Karpas-422 (cell line): ENCODE data around the gene URAD. TPM values are rescaled to one million over a fixed set of nuclear protein-coding genes. Genes with fewer than 3 reads are reported as not detected.
"Not testable (repeated sequence)": the region's sequence is repeated elsewhere in the genome, so short reads cannot be mapped to it uniquely, and the experiment has no call there.

Source experiments
- DNase-seq: peaks from one replicate; pipeline ENCODE4 v3.0.0-alpha.2; 2015
- H2AFZ ChIP-seq: fragments of 200-600 bp; sonication (generic); 2 replicates; pipeline ENCODE4 v1.6.1; 2014; ENCODE audit warnings: antibody characterized with exemption, low read length, mixed read lengths
- H3K27ac ChIP-seq: fragments of 200-600 bp; sonication (generic); 2 replicates; pipeline ENCODE4 v1.5.1; 2014; ENCODE audit warnings: mild to moderate bottlenecking, low read length, moderate library complexity
- H3K27me3 ChIP-seq: fragments of 200-600 bp; sonication (generic); 2 replicates; pipeline ENCODE4 v1.6.1; 2014; ENCODE audit warnings: low read length, mixed read lengths
- H3K36me3 ChIP-seq: fragments of 200-600 bp; sonication (generic); 2 replicates; pipeline ENCODE4 v1.6.1; 2014; ENCODE audit warnings: low read length, mixed read lengths; ENCODE audit not compliant: insufficient read depth
- H3K4me1 ChIP-seq: fragments of 200-600 bp; sonication (generic); 2 replicates; pipeline ENCODE4 v1.6.1; 2014; ENCODE audit warnings: mild to moderate bottlenecking, low read length, mixed read lengths
- H3K4me2 ChIP-seq: fragments of 200-600 bp; sonication (generic); 2 replicates; pipeline ENCODE4 v1.6.1; 2014; ENCODE audit warnings: low read length, low read depth, mild to moderate bottlenecking; ENCODE audit not compliant: poor library complexity, severe bottlenecking
- H3K4me3 ChIP-seq: fragments of 200-600 bp; sonication (generic); 2 replicates; pipeline ENCODE4 v1.5.1; 2014; ENCODE audit warnings: mild to moderate bottlenecking, antibody characterized with exemption, low read length, mixed read lengths
- H3K79me2 ChIP-seq: fragments of 200-600 bp; sonication (generic); 2 replicates; pipeline ENCODE4 v1.6.1; 2014; ENCODE audit warnings: mild to moderate bottlenecking, low read length, mixed read lengths
- H3K9ac ChIP-seq: fragments of 200-600 bp; sonication (generic); 2 replicates; pipeline ENCODE4 v1.6.0; 2014; ENCODE audit warnings: low read length
- H3K9me2 ChIP-seq: fragments of 200-600 bp; sonication (generic), shearing (Covaris generic); replicated peaks from 2 replicates; pipeline ENCODE4 v1.6.0; 2014; ENCODE audit warnings: mild to moderate bottlenecking, low read length, moderate library complexity; ENCODE audit not compliant: insufficient read depth
- H3K9me3 ChIP-seq: fragments of 300-700, 200-600 bp; sonication (generic); 2 replicates; pipeline ENCODE4 v1.6.1; 2014; ENCODE audit warnings: low read length, mixed read lengths
- H4K20me1 ChIP-seq: fragments of 200-600 bp; sonication (generic); 2 replicates; pipeline ENCODE4 v1.6.1; 2014; ENCODE audit warnings: mild to moderate bottlenecking, antibody characterized with exemption, low read length, low read depth; ENCODE audit not compliant: insufficient read depth
- total RNA-seq: library from RNA; depleted of rRNA; stranded (reverse); fragments of >200 nt; shearing (Covaris generic); gene quantifications from 2 replicates; pipeline ENCODE4 v1.2.3, GENCODE V29; 2014; ENCODE audit warnings: low replicate concordance; rRNA removed

The URAD gene
- not detected in 2 replicates for total RNA-seq

DNA sequence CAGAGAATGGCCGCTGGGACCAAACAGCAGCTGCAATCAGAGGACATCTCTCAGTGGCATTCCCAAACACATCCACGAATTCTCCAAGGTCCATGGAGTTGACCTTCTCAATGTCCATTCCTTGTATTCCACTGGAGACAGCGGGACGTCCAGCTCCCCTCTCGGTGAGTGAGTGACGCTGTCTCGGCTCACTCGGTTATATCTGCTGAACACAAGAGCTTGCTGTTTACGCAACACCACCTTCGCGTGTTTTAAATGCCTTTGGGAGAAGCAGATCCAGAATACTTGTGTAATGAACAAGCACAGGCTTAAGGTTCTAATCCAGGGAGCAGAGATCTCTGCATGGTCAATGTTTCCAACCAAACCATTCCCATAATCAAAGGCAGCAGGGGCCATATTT lies at the start of gene URAD:
Gene URAD (minus strand): TSS at position 174 of the 400 bp plus-strand sequence. CDS start 56 bp downstream, at position 118.
- H3K4me3 ChIP-seq: no peak within 1 kb of the TSS
- no peak within 1 kb of the TSS for H3K9ac ChIP-seq
- no peak within 1 kb of the TSS for H3K4me2 ChIP-seq
- H3K79me2 ChIP-seq: no peaks in the 10 kb centered on the region
- H3K27ac ChIP-seq: no peak within 1 kb of the TSS
- H4K20me1 ChIP-seq: no peaks in the 10 kb centered on the region
- H3K36me3 ChIP-seq: no peaks in the 10 kb centered on the region
- no peak within 1 kb of the TSS for H2AFZ ChIP-seq
- H3K27me3 ChIP-seq: no peaks in the 10 kb centered on the region
- H3K9me2 ChIP-seq: no peaks in the 10 kb centered on the region
- no peaks in the 10 kb centered on the region for H3K9me3 ChIP-seq
- H3K4me1 ChIP-seq: no peaks in the 10 kb centered on the region
- no peak for DNase-seq

- peak; percentile 60 for DNase-seq
- Histone ChIP-seq H3K4me1 (peaks cover 3% of the 10 kb centered on the region; the same call in 1 of the 2 replicates), H4K20me1 (no peaks in the 10 kb centered on the region), H3K4me2 (no peak overlapping the region), H3K27ac (no peak overlapping the region), H3K9ac (no peak overlapping the region), H3K36me3 (no peaks in the 10 kb centered on the region), H3K9me2 (no peaks in the 10 kb centered on the region), H2AFZ (no peak overlapping the region), H3K27me3 (no peaks in the 10 kb centered on the region), H3K79me2 (no peaks in the 10 kb centered on the region), H3K9me3 (no peaks in the 10 kb centered on the region), H3K4me3 (no peak overlapping the region)
Observed at GRCh38 chr13:28037399-28037798, 48.9 kb upstream of the URAD start.

DNA sequence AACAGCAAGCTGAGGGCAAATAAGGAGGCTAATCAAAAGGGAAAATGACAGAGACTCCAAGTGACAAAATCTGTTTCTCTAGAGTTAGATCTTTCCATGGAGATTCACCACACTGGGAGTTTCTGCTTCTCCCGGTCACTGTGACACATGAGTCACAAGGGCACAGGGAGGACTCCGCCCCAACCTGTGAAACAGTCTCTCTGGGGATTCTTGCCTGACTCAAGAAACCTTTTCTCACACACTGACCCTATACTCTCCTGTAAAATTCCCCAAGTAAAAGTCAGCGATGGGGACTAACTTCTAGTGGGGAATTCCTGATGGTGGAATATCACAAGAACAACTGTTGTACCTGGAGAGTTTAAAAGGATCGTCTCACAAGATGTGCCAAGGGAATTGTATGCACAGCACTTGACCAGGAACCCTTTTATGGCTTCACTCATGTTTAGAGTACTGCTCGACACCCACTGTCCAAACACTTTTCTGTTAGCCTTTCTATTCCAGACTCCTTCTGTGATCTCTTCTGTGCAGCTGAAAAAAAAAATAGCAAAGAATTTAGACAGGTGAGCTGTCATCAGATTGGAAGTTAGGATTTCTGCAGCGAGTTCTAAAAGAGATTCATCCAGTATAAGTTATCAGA lies 46.8 kb upstream of the URAD start:
- Histone ChIP-seq H2AFZ (no peak overlapping the region), H3K9ac (no peak overlapping the region), H3K36me3 (no peaks in the 10 kb centered on the region), H3K4me2 (no peak overlapping the region), H3K27me3 (no peaks in the 10 kb centered on the region), H3K9me3 (no peaks in the 10 kb centered on the region), H3K4me1 (peaks cover 3% of the 10 kb centered on the region; the same call in 1 of the 2 replicates), H3K4me3 (no peak overlapping the region), H3K27ac (no peak overlapping the region), H3K79me2 (no peaks in the 10 kb centered on the region), H3K9me2 (no peaks in the 10 kb centered on the region), H4K20me1 (no peaks in the 10 kb centered on the region)
- no peak for DNase-seq

DNA sequence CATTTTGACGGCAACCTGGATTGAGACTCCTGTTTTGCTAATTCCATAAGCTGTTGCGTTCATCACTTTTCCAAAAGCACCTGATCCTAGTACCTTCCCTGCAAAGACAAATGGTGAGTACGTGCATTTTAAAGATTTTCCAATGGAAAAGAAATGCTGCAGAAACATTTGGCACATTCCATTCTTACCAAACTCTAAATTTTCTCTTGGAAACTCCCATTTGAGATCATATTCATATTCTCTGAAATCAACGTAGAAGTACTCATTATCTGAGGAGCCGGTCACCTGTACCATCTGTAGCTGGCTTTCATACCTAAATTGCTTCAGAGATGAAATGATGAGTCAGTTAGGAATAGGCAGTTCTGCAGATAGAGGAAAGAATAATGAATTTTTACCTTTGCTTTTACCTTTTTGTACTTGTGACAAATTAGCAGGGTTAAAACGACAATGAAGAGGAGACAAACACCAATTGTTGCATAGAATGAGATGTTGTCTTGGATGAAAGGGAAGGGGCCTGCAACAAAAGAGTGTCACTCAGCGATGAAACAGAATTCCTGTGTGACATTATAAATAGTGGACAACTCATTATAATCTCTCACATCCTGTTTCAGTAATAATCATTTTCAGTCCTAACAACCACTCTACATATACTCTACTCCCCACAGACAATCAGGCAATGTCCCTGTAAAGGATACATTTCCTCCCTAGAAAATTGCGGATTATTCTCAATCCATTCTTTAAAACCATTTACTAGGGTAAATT lies 45.6 kb upstream of the URAD start:
- DNase-seq: no peak
- Histone ChIP-seq H3K4me1 (peaks cover 3% of the 10 kb centered on the region; the same call in 1 of the 2 replicates), H2AFZ (no peak overlapping the region), H3K79me2 (no peaks in the 10 kb centered on the region), H3K9ac (no peak overlapping the region), H3K27ac (no peak overlapping the region), H3K9me3 (no peaks in the 10 kb centered on the region), H4K20me1 (no peaks in the 10 kb centered on the region), H3K36me3 (no peaks in the 10 kb centered on the region), H3K4me3 (no peak overlapping the region), H3K9me2 (no peaks in the 10 kb centered on the region), H3K4me2 (no peak overlapping the region), H3K27me3 (no peaks in the 10 kb centered on the region)

GRCh38 chr13:28032438-28032837 lies 43.9 kb upstream of the URAD start:
- H3K4me3 ChIP-seq, H3K27me3 ChIP-seq, H3K9ac ChIP-seq, H4K20me1 ChIP-seq, DNase-seq, H3K4me2 ChIP-seq, H2AFZ ChIP-seq, H3K36me3 ChIP-seq, H3K27ac ChIP-seq, H3K9me2 ChIP-seq, H3K79me2 ChIP-seq, H3K4me1 ChIP-seq, H3K9me3 ChIP-seq: not testable (repeated sequence)

- Histone ChIP-seq H3K4me3 (no peak overlapping the region), H3K36me3 (no peaks in the 10 kb centered on the region), H3K9ac (no peak overlapping the region), H3K9me2 (no peaks in the 10 kb centered on the region), H2AFZ (no peak overlapping the region), H3K79me2 (no peaks in the 10 kb centered on the region), H3K9me3 (no peaks in the 10 kb centered on the region), H3K4me2 (no peak overlapping the region), H3K27me3 (no peaks in the 10 kb centered on the region), H3K4me1 (peaks cover 4% of the 10 kb centered on the region), H4K20me1 (no peaks in the 10 kb centered on the region), H3K27ac (no peak overlapping the region)
- no peak for DNase-seq
Observed at GRCh38 chr13:28031896-28032288, 43.4 kb upstream of the URAD start.

DNA sequence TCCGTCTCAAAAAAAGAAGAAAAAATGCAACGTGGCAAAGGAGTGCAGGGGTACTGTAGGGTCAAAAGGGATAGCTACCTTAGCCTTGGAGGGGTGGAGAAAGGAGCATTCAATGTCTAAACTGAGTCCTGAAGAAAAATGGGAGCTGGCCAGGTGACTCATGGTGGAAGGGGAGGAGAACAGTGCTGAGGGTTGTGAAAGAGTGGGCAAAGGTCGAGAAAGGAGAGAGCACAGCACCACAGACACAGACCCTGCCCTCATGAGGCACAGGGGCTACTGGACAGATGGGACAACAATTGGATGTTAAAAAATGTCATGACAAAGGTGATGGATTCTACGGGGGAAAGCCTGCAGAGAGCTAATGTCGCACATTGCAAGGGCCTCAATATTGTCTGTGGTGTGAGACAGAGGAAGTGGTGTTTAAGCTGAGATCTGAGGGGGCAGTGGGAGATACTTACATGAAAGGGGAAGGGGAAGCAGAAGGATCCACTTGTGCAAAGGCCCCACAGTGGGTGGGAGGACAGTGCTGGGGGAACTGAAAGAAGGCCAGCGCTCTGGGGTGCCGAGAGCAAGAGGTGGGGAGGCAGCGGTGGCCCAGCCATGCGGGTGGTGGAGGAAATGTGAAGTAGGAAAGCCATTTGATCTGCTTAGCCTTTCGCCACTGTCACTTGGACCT lies 42.9 kb upstream of the URAD start:
- Histone ChIP-seq H2AFZ (no peak overlapping the region), H3K4me3 (no peak overlapping the region), H4K20me1 (no peaks in the 10 kb centered on the region), H3K4me1 (peaks cover 4% of the 10 kb centered on the region), H3K36me3 (no peaks in the 10 kb centered on the region), H3K27ac (no peak overlapping the region), H3K27me3 (no peaks in the 10 kb centered on the region), H3K79me2 (no peaks in the 10 kb centered on the region), H3K9me2 (no peaks in the 10 kb centered on the region), H3K9me3 (no peaks in the 10 kb centered on the region), H3K4me2 (no peak overlapping the region), H3K9ac (no peak overlapping the region)
- DNase-seq: no peak

- Histone ChIP-seq H3K9me2 (no peaks in the 10 kb centered on the region), H3K4me3 (no peak overlapping the region), H4K20me1 (no peaks in the 10 kb centered on the region), H2AFZ (no peak overlapping the region), H3K9me3 (no peaks in the 10 kb centered on the region), H3K36me3 (no peaks in the 10 kb centered on the region), H3K27ac (no peak overlapping the region), H3K27me3 (no peaks in the 10 kb centered on the region), H3K4me2 (no peak overlapping the region), H3K79me2 (no peaks in the 10 kb centered on the region), H3K9ac (no peak overlapping the region), H3K4me1 (peaks cover 4% of the 10 kb centered on the region)
- no peak for DNase-seq
Observed at GRCh38 chr13:28027607-28028364, 39.3 kb upstream of the URAD start.
